GM12878 (cell line): Measurements from ENCODE around the gene SLC38A3. TPM values are rescaled to one million over a fixed set of nuclear protein-coding genes. Genes with fewer than 3 reads are reported as not detected.

Experiments used
- ATAC-seq: fragments of 200-7000 bp; cut with Tn5 transposase; 3 replicates; pipeline ENCODE4 v1.9.1; 2020; ENCODE audit warnings: mild to moderate bottlenecking, moderate library complexity
- BruUV-seq: library from RNA; stranded (reverse); fragments of 400-500 nt; replicated peaks from 2 replicates; lab custom pipeline; 2021; lab: Mats Ljungman, UMichigan
- CTCF ChIA-PET: fragments of 300-600 bp; sonication (Branson Sonifier 250); formaldehyde crosslinking; extraction: SDS; loops from one replicate; lab custom pipeline; 2021; ENCODE audit warnings: inconsistent platforms; lab: Yijun Ruan, JAX
- POLR2A ChIA-PET: fragments of 350-600 bp; formaldehyde crosslinking; extraction: SDS; loops from one replicate; lab custom pipeline; 2021; ENCODE audit warnings: inconsistent platforms; lab: Charles Lee
- RAD21 ChIA-PET: fragments of 300-600 bp; sonication (Branson Sonifier 250); formaldehyde crosslinking; loops from one replicate; lab custom pipeline; 2023; ENCODE audit warnings: antibody characterized with exemption; ENCODE audit not compliant: unreplicated experiment; lab: Charles Lee
- SMC1A ChIA-PET: fragments of 300-600 bp; sonication (Branson Sonifier 250); formaldehyde crosslinking; loops from one replicate; lab custom pipeline; 2023; ENCODE audit not compliant: unreplicated experiment, uncharacterized antibody; lab: Charles Lee
- DNase-seq: peaks from one replicate; pipeline ENCODE4 v3.0.0-alpha.2; 2011; ENCODE audit warnings: low read depth, low spot score
- FAIRE-seq: peaks from 3 replicates; lab custom pipeline; 2011; peaks lifted over from hg19 to GRCh38; lab: Jason Lieb, UNC
- H2AFZ ChIP-seq: 2 replicates; pipeline ENCODE4 v1.6.0; 2011; ENCODE audit warnings: low read depth, low read length, control low read depth; ENCODE audit not compliant: control insufficient read depth
- H3K27ac ChIP-seq: 2 replicates; pipeline ENCODE4 v1.5.1; 2011; ENCODE audit warnings: control low read depth; ENCODE audit not compliant: control insufficient read depth, insufficient read depth
- H3K27me3 ChIP-seq, 2 experiments: replicated peaks in 1 of 2; 2 replicates each; pipeline versions ENCODE4 v1.6.0 to v1.6.1; 2011; ENCODE audit warnings: low read length in 1 of 2; ENCODE audit not compliant: control insufficient read depth in 2 of 2, insufficient read depth in 2 of 2
- H3K36me3 ChIP-seq, 2 experiments: 2 replicates each; pipeline ENCODE4 v1.5.1; 2011; ENCODE audit warnings: low read length in 1 of 2; ENCODE audit not compliant: control insufficient read depth in 2 of 2, insufficient read depth in 2 of 2
- H3K4me1 ChIP-seq: 2 replicates; pipeline ENCODE4 v1.6.1; 2011; ENCODE audit warnings: mild to moderate bottlenecking, low read length, moderate library complexity, mixed read lengths; ENCODE audit not compliant: control insufficient read depth, insufficient read depth
- H3K4me2 ChIP-seq: 2 replicates; pipeline ENCODE4 v1.6.0; 2011; ENCODE audit warnings: control low read depth; ENCODE audit not compliant: control insufficient read depth, insufficient read depth
- H3K4me3 ChIP-seq: fragments of 200-600 bp; sonication (generic); 2 replicates; pipeline ENCODE4 v1.5.1; 2016
- H3K79me2 ChIP-seq: 2 replicates; pipeline ENCODE4 v1.6.0; 2011; ENCODE audit warnings: low read length; ENCODE audit not compliant: control insufficient read depth, insufficient read depth
- H3K9ac ChIP-seq: 2 replicates; pipeline ENCODE4 v1.8.0; 2011; ENCODE audit warnings: low read length, control low read depth, mixed read lengths; ENCODE audit not compliant: control insufficient read depth, insufficient read depth
- H3K9me3 ChIP-seq: replicated peaks from 3 replicates; pipeline ENCODE4 v1.5.1; 2011; ENCODE audit warnings: mild to moderate bottlenecking, low read length; ENCODE audit not compliant: control insufficient read depth, insufficient read depth
- H4K20me1 ChIP-seq: 2 replicates; pipeline ENCODE4 v1.6.0; 2011; ENCODE audit not compliant: control insufficient read depth, insufficient read depth
- BCL3 ChIP-seq: IDR thresholded peaks from 2 replicates; pipeline ENCODE4 v1.6.1; 2011; ENCODE audit warnings: borderline replicate concordance, low read depth, mild to moderate bottlenecking, moderate library complexity, low read length; ENCODE audit not compliant: insufficient read depth, poor library complexity, severe bottlenecking
- EGR1 ChIP-seq, 2 experiments: IDR thresholded peaks; 1 replicate in 1 of 2; 2 replicates in 1 of 2; pipeline ENCODE4 v1.6.1; 2011 to 2012; ENCODE audit warnings: low read depth in 2 of 2, low read length in 2 of 2, borderline replicate concordance in 1 of 2, mild to moderate bottlenecking in 1 of 2, moderate library complexity in 1 of 2
- EP300 ChIP-seq, 2 experiments: fragments of 150-350 bp in 1 of 2; IDR thresholded peaks; 2 replicates each; pipeline ENCODE4 v1.6.1; 2011 to 2012; ENCODE audit warnings: low read depth in 2 of 2, low read length in 2 of 2, borderline replicate concordance in 1 of 2, improper control_type of control experiment in 1 of 2, inconsistent platforms in 1 of 2; ENCODE audit not compliant: control insufficient read depth in 1 of 2
- EZH2 ChIP-seq: IDR thresholded peaks from 2 replicates; pipeline ENCODE4 v1.6.1; 2012; ENCODE audit warnings: low read depth, mild to moderate bottlenecking, control low read depth, inconsistent platforms, low read length, borderline replicate concordance; ENCODE audit not compliant: control insufficient read depth
- GABPA ChIP-seq: IDR thresholded peaks from 2 replicates; pipeline ENCODE4 v1.6.1; 2014; ENCODE audit warnings: antibody characterized with exemption, low read depth, mild to moderate bottlenecking, inconsistent platforms
- IKZF2 ChIP-seq, 2 experiments: fragments of 450-650 bp; IDR thresholded peaks; 2 replicates each; pipeline ENCODE4 v1.6.1; 2017; ENCODE audit warnings: mild to moderate bottlenecking in 2 of 2, moderate library complexity in 2 of 2
- NFXL1 ChIP-seq: fragments of 450-650 bp; IDR thresholded peaks from 2 replicates; pipeline ENCODE4 v1.6.1; 2017; ENCODE audit warnings: antibody characterized with exemption, mild to moderate bottlenecking, borderline replicate concordance
- POU2F2 ChIP-seq: IDR thresholded peaks from 3 replicates; pipeline ENCODE4 v1.6.1; 2011; ENCODE audit warnings: low read depth, mild to moderate bottlenecking, low read length, borderline replicate concordance
- RAD21 ChIP-seq: IDR thresholded peaks from 2 replicates; pipeline ENCODE4 v1.6.1; 2011; ENCODE audit warnings: mild to moderate bottlenecking, low read depth, low read length, moderate library complexity; ENCODE audit not compliant: insufficient read depth
- SIN3A ChIP-seq: IDR thresholded peaks from 2 replicates; pipeline ENCODE4 v1.6.1; 2012; ENCODE audit warnings: low read depth, low read length, improper control_type of control experiment
- TCF7 ChIP-seq: IDR thresholded peaks from 2 replicates; pipeline ENCODE4 v1.6.1; 2014; ENCODE audit warnings: antibody characterized with exemption, borderline replicate concordance
- USF2 ChIP-seq: IDR thresholded peaks from 2 replicates; pipeline ENCODE4 v1.6.1; 2011; ENCODE audit warnings: low read depth, low read length, improper control_type of control experiment, borderline replicate concordance
- YBX1 ChIP-seq: fragments of 450-650 bp; IDR thresholded peaks from 2 replicates; pipeline ENCODE4 v1.6.1; 2016; ENCODE audit warnings: antibody characterized with exemption
- ZBTB33 ChIP-seq: fragments of 450-650 bp; IDR thresholded peaks from 2 replicates; pipeline ENCODE4 v1.6.1; 2017; ENCODE audit warnings: mild to moderate bottlenecking
- WGBS: methylation state at CpG from one replicate; pipeline ENCODE4 v1.1.6; 2016; ENCODE audit warnings: low lambda C conversion rate; ENCODE audit not compliant: insufficient replicate concordance, insufficient coverage; ENCODE audit errors: missing lambda C conversion rate; 5-methylcytosine and 5-hydroxymethylcytosine counted together
- in situ Hi-C: fragments of 300-500 bp; cut with MboI; formaldehyde crosslinking; loops from 9 replicates; pipeline ENCODE4 v1.14.3; 2018; ENCODE audit warnings: mixed read lengths
- intact Hi-C: fragments of 100-400 bp; cut with micrococcal nuclease; formaldehyde crosslinking; loops from one replicate; pipeline ENCODE4 v1.14.2; 2022; ENCODE audit not compliant: unreplicated experiment
- polyA plus RNA-seq, 11 experiments: library from polyadenylated mRNA; depleted of rRNA in 4 of 11; unstranded in 6 of 11; stranded (reverse) in 5 of 11; fragments of >200 nt; fragmentation: Nextera tagmentation in 4 of 11; fragmentation: Illumina TruSeq in 1 of 11; extraction: Ambion mirVana in 4 of 11; extraction: Trizol in 1 of 11; gene quantifications; 1 replicate in 1 of 11; 2 replicates in 10 of 11; pipeline versions ENCODE4 v1.2.1 to v1.2.3, GENCODE V29; 2011 to 2016; ENCODE audit warnings: inconsistent platforms in 2 of 11, missing spikeins in 2 of 11, low read depth in 1 of 11
- total RNA-seq, 4 experiments: library from RNA; depleted of rRNA in 3 of 4; stranded (reverse); fragments of >200 nt in 3 of 4; fragmentation: Illumina TruSeq in 1 of 4; extraction: Trizol in 1 of 4; gene quantifications; 2 replicates each; pipeline versions ENCODE4 v1.2.1 to v1.2.3, GENCODE V29; 2013 to 2021

SLC38A3 gene
- total and polyA plus RNA-seq, 10 of the 15 experiments (the other 5 are each of a cell fraction or from before 2014, with no cell fraction given): 0.14 TPM; not detected in 9

- DNase-seq: no peak
- ChIA-PET RAD21 (no interaction called here), POLR2A (interaction anchor here (0.6 to 0.7 kb wide), 2 partner anchors 35 to 76 kb away, joined by 3 to 4 read pairs; no protein-coding TSS in a partner anchor), SMC1A (interaction anchor here (1.1 kb wide), 1 partner anchor 22 kb away, joined by 3 read pairs; no protein-coding TSS in a partner anchor), CTCF (no interaction called here)
- H3K79me2 ChIP-seq: no peaks in the 10 kb centered on the region
- TF ChIP-seq IKZF2 (IDR thresholded peaks at IDR 0.05) (no peak), YBX1 (no peak), POU2F2 (no peak), NFXL1 (no peak), TCF7 (no peak), EGR1 (IDR thresholded peaks at IDR 0.05; ENCODE audit: borderline replicate concordance in 1 of 2, low read depth in 2 of 2, low read length in 2 of 2) (no peak), GABPA (no peak), BCL3 (no peak), RAD21 (no peak), USF2 (no peak), ZBTB33 (no peak), SIN3A (no peak), EZH2 (no peak), EP300 (IDR thresholded peaks at IDR 0.05; ENCODE audit: borderline replicate concordance in 1 of 2, control insufficient read depth in 1 of 2, low read depth in 2 of 2, low read length in 2 of 2) (no peak)
- intact Hi-C loops: no loop called here
- no peak overlapping the region for H3K4me3 ChIP-seq
- FAIRE-seq: no peak
- no peaks in the 10 kb centered on the region for H4K20me1 ChIP-seq
- in situ Hi-C loops: no loop called here
- no peak for ATAC-seq
- no peak overlapping the region for H2AFZ ChIP-seq
- no peaks in the 10 kb centered on the region for H3K4me1 ChIP-seq
- H3K9me3 ChIP-seq: no peaks in the 10 kb centered on the region
- H3K27me3 ChIP-seq: no peaks in the 10 kb centered on the region; a peak in 1 of 4 replicates
- no peak overlapping the region for H3K9ac ChIP-seq
- 45% methylated on average over 21 of the region's 21 CpGs for WGBS
- no peaks in the 10 kb centered on the region for H3K36me3 ChIP-seq
- H3K4me2 ChIP-seq: no peak overlapping the region
- no peak overlapping the region for H3K27ac ChIP-seq
- BruUV-seq: no TSS peak
Measured at GRCh38 chr3:50171540-50172301, 33.4 kb upstream of the SLC38A3 start.
